ENCODE measurements around the gene HEXB.

Gene HEXB

GRCh38 chr5:74684900-74685851, at the start of gene HEXB:
Gene HEXB (plus strand): TSS chr5:74685233. CDS start chr5:74685261, 28 bp downstream.
- no peaks in the 10 kb centered on the region for H3K9me3 ChIP-seq (ENCODE audit: insufficient read depth, low read depth, low read length)
- peaks cover 9% of the 10 kb centered on the region; the same call in 1 of the 2 replicates for H3K4me1 ChIP-seq (ENCODE audit: insufficient read depth, low read length)
- H3K36me3 ChIP-seq (ENCODE audit: insufficient read depth, low read depth, low read length) = peaks cover 9% of the 10 kb centered on the region; the same call in 1 of the 2 replicates
- 0 out of 2 replicates have a peak, but pooled peaks cover 10% of the 10 kb centered on the region for H3K27me3 ChIP-seq (ENCODE audit: insufficient read depth, low read length)
- H3K27ac ChIP-seq (ENCODE audit: low read length) = no peak within 1 kb of the TSS
- peak within 1 kb of the TSS; percentile 77 for H3K4me3 ChIP-seq (ENCODE audit: low read length)
- peak within 1 kb of the TSS; percentile 83; the same call in 1 of the 2 replicates for H3K9ac ChIP-seq (ENCODE audit: low read depth, low read length)

GRCh38 chr5:74636149-74636548, 48.9 kb upstream of the HEXB start:
- peaks cover 37% of the 10 kb centered on the region for H3K36me3 ChIP-seq (ENCODE audit: insufficient read depth, low read depth, low read length)
- no peaks in the 10 kb centered on the region for H3K9me3 ChIP-seq (ENCODE audit: insufficient read depth, low read depth, low read length)
- H3K27me3 ChIP-seq (ENCODE audit: insufficient read depth, low read length) = peaks cover 17% of the 10 kb centered on the region
- no peak overlapping the region for H3K9ac ChIP-seq (ENCODE audit: low read depth, low read length)
- no peak overlapping the region for H3K4me3 ChIP-seq (ENCODE audit: low read length)
- H3K4me1 ChIP-seq (ENCODE audit: insufficient read depth, low read length) = peaks cover 19% of the 10 kb centered on the region
- H3K27ac ChIP-seq (ENCODE audit: low read length) = no peak overlapping the region

GRCh38 chr5:74636552-74636951, 48.5 kb upstream of the HEXB start:
- H3K4me1 ChIP-seq (ENCODE audit: insufficient read depth, low read length) = peaks cover 15% of the 10 kb centered on the region

GRCh38 chr5:74638544-74638969, 46.5 kb upstream of the HEXB start:
- Histone ChIP-seq H3K9ac (ENCODE audit: low read depth, low read length) (peak overlapping the region; percentile 81; the same call in 1 of the 2 replicates), H3K4me1 (ENCODE audit: insufficient read depth, low read length) (peaks cover 8% of the 10 kb centered on the region; the same call in 1 of the 2 replicates), H3K27me3 (ENCODE audit: insufficient read depth, low read length) (peaks cover 39% of the 10 kb centered on the region), H3K4me3 (ENCODE audit: low read length) (peak overlapping the region; percentile 89), H3K9me3 (ENCODE audit: insufficient read depth, low read depth, low read length) (no peaks in the 10 kb centered on the region), H3K36me3 (ENCODE audit: insufficient read depth, low read depth, low read length) (peaks cover 21% of the 10 kb centered on the region), H3K27ac (ENCODE audit: low read length) (no peak overlapping the region)

More at GRCh38 chr5:74636552-74636951, 48.5 kb upstream of the HEXB start:
- H3K4me3 ChIP-seq (ENCODE audit: low read length) = no peak overlapping the region
- H3K9ac ChIP-seq (ENCODE audit: low read depth, low read length) = no peak overlapping the region
- no peaks in the 10 kb centered on the region for H3K9me3 ChIP-seq (ENCODE audit: insufficient read depth, low read depth, low read length)
- peaks cover 37% of the 10 kb centered on the region for H3K36me3 ChIP-seq (ENCODE audit: insufficient read depth, low read depth, low read length)
- H3K27ac ChIP-seq (ENCODE audit: low read length) = no peak overlapping the region
- peaks cover 19% of the 10 kb centered on the region for H3K27me3 ChIP-seq (ENCODE audit: insufficient read depth, low read length)

- Histone ChIP-seq H3K27me3 (ENCODE audit: insufficient read depth, low read length) (peaks cover 41% of the 10 kb centered on the region), H3K9ac (ENCODE audit: low read depth, low read length) (peak overlapping the region; percentile 81; the same call in 1 of the 2 replicates), H3K27ac (ENCODE audit: low read length) (no peak overlapping the region), H3K4me1 (ENCODE audit: insufficient read depth, low read length) (peaks cover 8% of the 10 kb centered on the region; the same call in 1 of the 2 replicates), H3K4me3 (ENCODE audit: low read length) (peak overlapping the region; percentile 89), H3K9me3 (ENCODE audit: insufficient read depth, low read depth, low read length) (no peaks in the 10 kb centered on the region), H3K36me3 (ENCODE audit: insufficient read depth, low read depth, low read length) (peaks cover 18% of the 10 kb centered on the region)
Observed at GRCh38 chr5:74638970-74639806, 45.8 kb upstream of the HEXB start.

- H3K27me3 ChIP-seq (ENCODE audit: insufficient read depth, low read length) = peaks cover 41% of the 10 kb centered on the region
- peak overlapping the region; percentile 81 for H3K9ac ChIP-seq (ENCODE audit: low read depth, low read length)
- peaks cover 12% of the 10 kb centered on the region for H3K36me3 ChIP-seq (ENCODE audit: insufficient read depth, low read depth, low read length)
- H3K4me1 ChIP-seq (ENCODE audit: insufficient read depth, low read length) = peaks cover 8% of the 10 kb centered on the region; the same call in 1 of the 2 replicates
- H3K4me3 ChIP-seq (ENCODE audit: low read length) = peak overlapping the region; percentile 89
- no peaks in the 10 kb centered on the region for H3K9me3 ChIP-seq (ENCODE audit: insufficient read depth, low read depth, low read length)
- H3K27ac ChIP-seq (ENCODE audit: low read length) = no peak overlapping the region
Observed at GRCh38 chr5:74639807-74640449, 45.1 kb upstream of the HEXB start.

GRCh38 chr5:74640450-74640953, 44.5 kb upstream of the HEXB start, which contains the start of gene ENC1:
Gene ENC1 (minus strand): TSS chr5:74640728. CDS start chr5:74636485, 4,243 bp downstream.
- Histone ChIP-seq H3K27me3 (ENCODE audit: insufficient read depth, low read length) (peaks cover 41% of the 10 kb centered on the region), H3K27ac (ENCODE audit: low read length) (no peak within 1 kb of the TSS), H3K4me1 (ENCODE audit: insufficient read depth, low read length) (peaks cover 8% of the 10 kb centered on the region; the same call in 1 of the 2 replicates), H3K9ac (ENCODE audit: low read depth, low read length) (peak within 1 kb of the TSS; percentile 81), H3K36me3 (ENCODE audit: insufficient read depth, low read depth, low read length) (peaks cover 6% of the 10 kb centered on the region), H3K4me3 (ENCODE audit: low read length) (peak within 1 kb of the TSS; percentile 89), H3K9me3 (ENCODE audit: insufficient read depth, low read depth, low read length) (no peaks in the 10 kb centered on the region)

GRCh38 chr5:74640954-74641734, 43.9 kb upstream of the HEXB start:
- no peaks in the 10 kb centered on the region; the same call in 1 of the 2 replicates for H3K36me3 ChIP-seq (ENCODE audit: insufficient read depth, low read depth, low read length)

GRCh38 chr5:74641735-74642542, 43.1 kb upstream of the HEXB start:
- peak overlapping the region; percentile 81; the same call in 1 of the 2 replicates for H3K9ac ChIP-seq (ENCODE audit: low read depth, low read length)
- peak overlapping the region; percentile 89 for H3K4me3 ChIP-seq (ENCODE audit: low read length)
- H3K27ac ChIP-seq (ENCODE audit: low read length) = no peak overlapping the region
- H3K4me1 ChIP-seq (ENCODE audit: insufficient read depth, low read length) = peaks cover 8% of the 10 kb centered on the region; the same call in 1 of the 2 replicates
- H3K9me3 ChIP-seq (ENCODE audit: insufficient read depth, low read depth, low read length) = no peaks in the 10 kb centered on the region
- H3K36me3 ChIP-seq (ENCODE audit: insufficient read depth, low read depth, low read length) = no peaks in the 10 kb centered on the region
- peaks cover 41% of the 10 kb centered on the region for H3K27me3 ChIP-seq (ENCODE audit: insufficient read depth, low read length)

More at GRCh38 chr5:74640954-74641734, 43.9 kb upstream of the HEXB start:
- peak overlapping the region; percentile 89 for H3K4me3 ChIP-seq (ENCODE audit: low read length)
- peaks cover 41% of the 10 kb centered on the region for H3K27me3 ChIP-seq (ENCODE audit: insufficient read depth, low read length)
- peaks cover 8% of the 10 kb centered on the region; the same call in 1 of the 2 replicates for H3K4me1 ChIP-seq (ENCODE audit: insufficient read depth, low read length)
- no peak overlapping the region for H3K27ac ChIP-seq (ENCODE audit: low read length)
- H3K9ac ChIP-seq (ENCODE audit: low read depth, low read length) = peak overlapping the region; percentile 81; the same call in 1 of the 2 replicates
- no peaks in the 10 kb centered on the region for H3K9me3 ChIP-seq (ENCODE audit: insufficient read depth, low read depth, low read length)
